Activated gamma-delta T cell treated with anti-CD3 and anti-CD28 coated beads, Interleukin-2, amount 50 U/mL, for 16 hours (primary cell): ENCODE data around the gene COMMD10.
"Not testable (repeated sequence)": the region's sequence is repeated elsewhere in the genome, so short reads cannot be mapped to it uniquely, and the experiment has no call there.

Experiments used
- DNase-seq: peaks from one replicate; pipeline ENCODE4 v3.0.0-alpha.2; 2020; ENCODE audit warnings: low read depth

Gene COMMD10

GRCh38 chr5:116084871-116085715 lies at the start of gene COMMD10:
TSS of gene COMMD10 (plus strand) at chr5:116085025.
- DNase-seq, result peak; percentile 68

- DNase-seq, result no peak
Observed at GRCh38 chr5:116035123-116035522, 49.7 kb upstream of the COMMD10 start.

DNA sequence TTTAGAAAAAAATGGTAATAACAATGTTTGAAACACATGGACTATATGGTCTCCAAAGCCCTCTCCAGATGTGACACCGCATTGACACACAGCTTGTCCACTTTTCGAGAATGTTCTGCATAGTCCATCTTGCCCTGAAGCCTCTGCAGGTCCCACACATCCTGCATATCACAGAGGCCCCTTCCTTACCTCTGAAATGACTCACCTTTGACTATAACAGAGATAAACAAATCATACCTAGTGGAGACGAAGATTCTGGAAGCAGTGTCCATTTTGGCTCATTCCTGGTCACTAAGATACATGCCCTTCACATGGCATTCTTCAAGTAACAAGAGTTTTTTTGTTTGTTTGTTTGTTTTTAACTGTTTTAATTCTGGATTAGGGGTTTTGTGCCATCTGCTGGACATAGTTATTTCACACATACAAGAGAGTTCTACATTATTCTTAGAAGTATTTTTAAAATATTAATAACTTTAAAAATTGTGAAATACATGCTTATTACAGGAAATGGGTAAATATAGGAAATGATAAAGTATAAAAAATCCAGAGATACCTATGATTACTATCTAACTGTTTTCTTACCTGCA lies 47.5 kb upstream of the COMMD10 start:
- DNase-seq, result no peak

- peak; percentile 14 for DNase-seq
Observed at GRCh38 chr5:116038817-116039216, 46.0 kb upstream of the COMMD10 start.

DNA sequence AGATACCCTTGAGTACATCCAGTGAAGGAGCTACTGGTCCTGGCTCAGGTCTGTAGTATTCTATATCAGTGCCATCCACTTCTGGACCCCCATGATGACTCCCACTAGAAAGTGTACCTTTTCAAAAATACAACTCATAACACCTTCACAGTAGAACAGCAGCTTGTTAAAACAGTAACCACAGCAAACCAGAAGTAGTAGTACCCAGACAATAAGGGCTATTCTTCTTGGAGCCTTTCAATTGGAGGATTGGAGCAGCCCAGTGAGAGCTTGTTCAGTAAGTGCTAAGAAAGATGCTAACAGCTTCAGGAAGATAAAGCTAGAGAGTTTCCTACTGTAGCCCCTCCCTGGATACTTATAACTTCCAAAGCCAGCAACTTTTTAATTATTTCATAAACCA lies 42.5 kb upstream of the COMMD10 start:
- DNase-seq, result no peak

DNA sequence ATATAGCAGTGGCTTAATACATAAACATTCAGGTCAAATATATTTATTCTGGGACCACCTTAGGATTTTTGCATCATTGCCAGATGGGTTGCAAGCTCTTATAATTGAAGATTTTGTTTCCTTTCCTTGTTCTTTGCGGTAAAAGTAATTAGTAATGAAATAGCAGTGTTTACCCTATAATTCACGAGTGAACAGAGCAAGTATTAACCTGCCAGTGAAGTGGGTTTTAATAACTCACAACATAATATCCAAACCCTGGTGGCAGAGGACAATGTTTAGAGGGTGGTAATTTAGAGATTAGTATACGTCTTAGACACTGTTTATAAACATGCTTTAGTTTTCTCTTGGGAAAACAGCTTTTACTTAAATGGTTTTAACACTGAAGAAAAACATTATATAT lies 40.8 kb upstream of the COMMD10 start:
- no peak for DNase-seq

GRCh38 chr5:116045821-116046220 lies 39.0 kb upstream of the COMMD10 start:
- no peak for DNase-seq

DNA sequence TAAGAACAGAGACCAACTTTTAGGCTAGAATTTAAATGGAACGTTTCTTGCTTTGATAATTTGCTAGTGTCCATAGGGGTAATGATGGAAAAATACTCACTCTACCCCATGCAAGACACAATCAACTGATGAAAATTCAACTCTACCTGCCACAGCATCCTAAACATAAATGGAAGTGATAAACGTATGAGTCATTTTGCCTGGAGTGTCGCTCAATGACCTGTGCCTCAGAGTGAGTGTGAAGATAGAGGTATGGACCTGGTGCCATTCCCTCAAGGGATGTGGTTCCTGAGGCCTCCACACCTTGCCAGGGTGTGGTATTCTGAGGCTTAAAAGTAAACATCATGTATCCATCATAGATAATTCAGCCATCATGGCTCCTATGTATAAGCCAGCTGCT lies 38.6 kb upstream of the COMMD10 start:
- DNase-seq, result no peak

- DNase-seq, result no peak
Observed at GRCh38 chr5:116046823-116047222, 38.0 kb upstream of the COMMD10 start.

- no peak for DNase-seq
Observed at GRCh38 chr5:116058346-116058936, 26.4 kb upstream of the COMMD10 start.

DNA sequence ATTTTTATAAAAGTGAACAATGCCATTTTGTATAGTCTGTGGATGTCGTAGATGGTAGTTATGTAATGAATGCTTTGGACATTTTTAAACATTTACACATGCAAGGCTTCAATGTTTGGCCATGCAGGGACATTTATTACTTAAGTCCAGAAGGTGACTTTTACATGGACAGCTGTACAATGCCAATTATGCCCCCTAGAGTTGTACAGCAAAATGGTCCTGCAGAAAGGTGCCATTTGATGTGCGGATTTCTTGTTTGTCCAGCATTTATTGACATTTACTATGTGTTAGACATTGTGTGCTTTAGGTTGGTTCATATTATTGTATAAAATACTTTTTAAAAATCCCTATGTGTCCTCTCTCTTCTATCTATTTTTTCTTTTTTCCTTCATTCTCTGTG lies 22.5 kb upstream of the COMMD10 start:
- no peak for DNase-seq

- DNase-seq, result no peak
Observed at GRCh38 chr5:116063950-116064349, 20.9 kb upstream of the COMMD10 start.

DNA sequence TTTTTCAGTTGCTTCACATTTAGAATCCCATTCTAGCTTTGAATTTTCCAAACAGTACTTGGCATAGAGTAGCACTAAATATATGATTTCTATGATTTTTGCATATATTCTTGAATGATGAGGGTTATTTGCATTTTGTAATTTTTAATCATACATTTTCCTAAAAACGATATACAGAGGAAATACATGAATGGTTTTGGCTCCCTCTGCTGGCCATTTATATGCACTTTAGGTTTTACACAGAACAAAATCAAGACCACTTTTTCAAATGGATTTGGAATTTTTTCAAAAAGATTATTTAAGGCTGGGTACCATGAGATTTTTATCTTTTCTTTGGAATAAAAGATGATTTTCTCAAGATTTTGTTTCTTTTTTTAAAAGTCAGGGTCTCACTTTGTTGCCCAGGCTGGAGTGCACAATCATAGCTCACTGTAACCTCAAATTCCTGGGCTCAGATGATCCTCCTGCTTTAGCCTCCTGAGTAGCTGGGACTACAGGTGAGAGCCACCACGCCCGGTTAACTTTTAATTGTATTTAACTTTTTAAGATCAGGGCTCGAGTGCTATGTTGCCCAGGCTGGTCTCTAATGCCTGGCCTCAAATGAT lies 16.7 kb upstream of the COMMD10 start:
- peak; percentile 13 for DNase-seq

- DNase-seq, result no peak
Observed at GRCh38 chr5:116071211-116071610, 13.6 kb upstream of the COMMD10 start.

GRCh38 chr5:116075191-116075831 lies 9.5 kb upstream of the COMMD10 start:
- DNase-seq, result no peak

- DNase-seq, result no peak
Observed at GRCh38 chr5:116076496-116076895, 8.3 kb upstream of the COMMD10 start.

DNA sequence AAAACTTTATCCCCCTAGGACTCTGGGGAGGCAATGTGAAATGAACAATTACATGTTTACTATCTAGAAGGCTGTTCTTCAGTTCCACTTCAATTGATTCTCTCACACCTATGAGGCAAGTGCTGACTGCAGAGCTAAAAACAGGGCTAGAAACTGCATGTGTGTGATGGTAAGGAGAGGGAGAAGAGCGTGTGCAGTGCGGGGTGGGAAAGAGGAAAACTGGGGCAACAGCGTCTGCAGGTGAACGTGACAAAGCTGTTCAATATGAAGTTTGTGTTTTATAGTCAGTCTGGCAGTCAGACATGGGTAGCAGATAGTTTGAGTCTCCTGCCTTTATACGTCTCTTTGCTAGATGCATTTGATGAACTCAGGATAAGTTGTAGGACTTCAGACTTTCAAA lies 6.6 kb upstream of the COMMD10 start:
- no peak for DNase-seq

- no peak for DNase-seq
Observed at GRCh38 chr5:116084287-116084691, 536 bp upstream of the COMMD10 start.

DNA sequence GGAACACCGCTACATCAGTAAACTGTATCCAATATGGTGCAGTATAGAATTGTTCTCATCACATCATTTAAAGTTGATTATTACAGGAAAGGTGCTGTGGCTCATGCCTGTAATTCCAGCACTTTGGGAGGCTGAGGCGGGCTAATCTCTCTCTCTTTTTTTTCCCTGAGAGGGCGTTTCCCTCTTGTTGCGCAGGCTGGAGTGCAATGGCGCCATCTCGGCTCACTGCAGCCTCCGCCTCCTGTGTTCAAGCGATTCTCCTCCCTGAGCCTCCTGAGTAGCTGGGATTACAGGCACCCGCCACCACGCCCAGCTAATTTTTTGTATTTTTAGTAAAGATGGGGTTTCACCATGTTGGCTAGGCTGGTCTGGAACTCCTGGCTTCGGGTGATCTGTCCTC lies 1.5 kb downstream of the COMMD10 start:
- DNase-seq, result not testable (repeated sequence)

GRCh38 chr5:116088062-116088461 lies 3.2 kb downstream of the COMMD10 start:
- no peak for DNase-seq

GRCh38 chr5:116090302-116090701 lies 5.5 kb downstream of the COMMD10 start:
- no peak for DNase-seq

GRCh38 chr5:116091416-116091815 lies 6.6 kb downstream of the COMMD10 start:
- DNase-seq, result no peak
